Astrocyte of the cerebellum (primary cell): Measurements from ENCODE around the gene BET1.

Experiments used
- DNase-seq: peaks from one replicate; pipeline ENCODE4 v3.0.0-alpha.2; 2011; ENCODE audit warnings: low read depth
- H3K4me3 ChIP-seq: 2 replicates; pipeline ENCODE4 v1.5.1; 2011; ENCODE audit warnings: mild to moderate bottlenecking, low read depth, low read length, moderate library complexity
- CTCF ChIP-seq: IDR thresholded peaks from 2 replicates; pipeline ENCODE4 v1.5.1; 2012; ENCODE audit warnings: low read length, low read depth, moderate library complexity, mild to moderate bottlenecking; ENCODE audit errors: missing control alignments
- in situ Hi-C: cut with HindIII; loops from 2 replicates; pipeline ENCODE4 v1.10.0; 2017; ENCODE audit warnings: low sequenced_read_pairs

BET1 gene

GRCh38 chr7:94004024-94004951 is at the start of gene BET1:
Gene BET1 (minus strand): TSS chr7:94004355. CDS start chr7:94004216, 139 bp downstream.
- DNase-seq: peak; percentile 96
- peak within 1 kb of the TSS; percentile 90 for H3K4me3 ChIP-seq
- no peak for TF ChIP-seq CTCF
- in situ Hi-C loops: loop anchor here (5.0 kb wide), 1 partner anchor 82 kb away; the partner anchor contains the start of gene GNG11

- in situ Hi-C loops: no loop called here
- no peak for TF ChIP-seq CTCF
- no peak for DNase-seq
- H3K4me3 ChIP-seq: no peak overlapping the region
Observed at GRCh38 chr7:94053532-94053931, 49.4 kb upstream of the BET1 start.

GRCh38 chr7:94052398-94053180 is 48.4 kb upstream of the BET1 start:
- DNase-seq: no peak
- in situ Hi-C loops: no loop called here
- no peak for TF ChIP-seq CTCF
- H3K4me3 ChIP-seq: no peak overlapping the region

- DNase-seq: no peak
- in situ Hi-C loops: no loop called here
Observed at GRCh38 chr7:94050046-94050445, 45.9 kb upstream of the BET1 start.

GRCh38 chr7:94049615-94050014 is 45.5 kb upstream of the BET1 start:
- in situ Hi-C loops: no loop called here
- H3K4me3 ChIP-seq: no peak overlapping the region
- DNase-seq: no peak
- no peak for TF ChIP-seq CTCF

More at GRCh38 chr7:94050046-94050445, 45.9 kb upstream of the BET1 start:
- TF ChIP-seq CTCF: no peak
- H3K4me3 ChIP-seq: no peak overlapping the region

- in situ Hi-C loops: no loop called here
- no peak for DNase-seq
- H3K4me3 ChIP-seq: no peak overlapping the region
- TF ChIP-seq CTCF: no peak
Observed at GRCh38 chr7:94048755-94049154, 44.6 kb upstream of the BET1 start.
